GM12878 (cell line): Measurements from ENCODE around the gene NPM1. TPM values are rescaled to one million over a fixed set of nuclear protein-coding genes. Genes with fewer than 3 reads are reported as not detected.

Experiments used
- ATAC-seq: fragments of 200-7000 bp; cut with Tn5 transposase; 3 replicates; pipeline ENCODE4 v1.9.1; 2020; ENCODE audit warnings: mild to moderate bottlenecking, moderate library complexity
- BruUV-seq: library from RNA; stranded (reverse); fragments of 400-500 nt; replicated peaks from 2 replicates; lab custom pipeline; 2021; lab: Mats Ljungman, UMichigan
- CTCF ChIA-PET: fragments of 300-600 bp; sonication (Branson Sonifier 250); formaldehyde crosslinking; extraction: SDS; loops from one replicate; lab custom pipeline; 2021; ENCODE audit warnings: inconsistent platforms; lab: Yijun Ruan, JAX
- POLR2A ChIA-PET: fragments of 350-600 bp; formaldehyde crosslinking; extraction: SDS; loops from one replicate; lab custom pipeline; 2021; ENCODE audit warnings: inconsistent platforms; lab: Charles Lee
- RAD21 ChIA-PET: fragments of 300-600 bp; sonication (Branson Sonifier 250); formaldehyde crosslinking; loops from one replicate; lab custom pipeline; 2023; ENCODE audit warnings: antibody characterized with exemption; ENCODE audit not compliant: unreplicated experiment; lab: Charles Lee
- SMC1A ChIA-PET: fragments of 300-600 bp; sonication (Branson Sonifier 250); formaldehyde crosslinking; loops from one replicate; lab custom pipeline; 2023; ENCODE audit not compliant: unreplicated experiment, uncharacterized antibody; lab: Charles Lee
- DNase-seq: peaks from one replicate; pipeline ENCODE4 v3.0.0-alpha.2; 2011; ENCODE audit warnings: low read depth, low spot score
- FAIRE-seq: peaks from 3 replicates; lab custom pipeline; 2011; peaks lifted over from hg19 to GRCh38; lab: Jason Lieb, UNC
- H2AFZ ChIP-seq: 2 replicates; pipeline ENCODE4 v1.6.0; 2011; ENCODE audit warnings: low read depth, low read length, control low read depth; ENCODE audit not compliant: control insufficient read depth
- H3K27ac ChIP-seq: 2 replicates; pipeline ENCODE4 v1.5.1; 2011; ENCODE audit warnings: control low read depth; ENCODE audit not compliant: control insufficient read depth, insufficient read depth
- H3K27me3 ChIP-seq, 2 experiments: replicated peaks in 1 of 2; 2 replicates each; pipeline versions ENCODE4 v1.6.0 to v1.6.1; 2011; ENCODE audit warnings: low read length in 1 of 2; ENCODE audit not compliant: control insufficient read depth in 2 of 2, insufficient read depth in 2 of 2
- H3K36me3 ChIP-seq, 2 experiments: 2 replicates each; pipeline ENCODE4 v1.5.1; 2011; ENCODE audit warnings: low read length in 1 of 2; ENCODE audit not compliant: control insufficient read depth in 2 of 2, insufficient read depth in 2 of 2
- H3K4me1 ChIP-seq: 2 replicates; pipeline ENCODE4 v1.6.1; 2011; ENCODE audit warnings: mild to moderate bottlenecking, low read length, moderate library complexity, mixed read lengths; ENCODE audit not compliant: control insufficient read depth, insufficient read depth
- H3K4me2 ChIP-seq: 2 replicates; pipeline ENCODE4 v1.6.0; 2011; ENCODE audit warnings: control low read depth; ENCODE audit not compliant: control insufficient read depth, insufficient read depth
- H3K4me3 ChIP-seq: fragments of 200-600 bp; sonication (generic); 2 replicates; pipeline ENCODE4 v1.5.1; 2016
- H3K79me2 ChIP-seq: 2 replicates; pipeline ENCODE4 v1.6.0; 2011; ENCODE audit warnings: low read length; ENCODE audit not compliant: control insufficient read depth, insufficient read depth
- H3K9ac ChIP-seq: 2 replicates; pipeline ENCODE4 v1.8.0; 2011; ENCODE audit warnings: low read length, control low read depth, mixed read lengths; ENCODE audit not compliant: control insufficient read depth, insufficient read depth
- H3K9me3 ChIP-seq: replicated peaks from 3 replicates; pipeline ENCODE4 v1.5.1; 2011; ENCODE audit warnings: mild to moderate bottlenecking, low read length; ENCODE audit not compliant: control insufficient read depth, insufficient read depth
- H4K20me1 ChIP-seq: 2 replicates; pipeline ENCODE4 v1.6.0; 2011; ENCODE audit not compliant: control insufficient read depth, insufficient read depth
- BHLHE40 ChIP-seq, 2 experiments: fragments of 450-650 bp in 1 of 2; IDR thresholded peaks; 2 replicates each; pipeline ENCODE4 v1.6.1; 2011 to 2017; ENCODE audit warnings: low read depth in 2 of 2, borderline replicate concordance in 1 of 2, improper control_type of control experiment in 1 of 2, low read length in 1 of 2, mild to moderate bottlenecking in 1 of 2
- WGBS: methylation state at CpG from one replicate; pipeline ENCODE4 v1.1.6; 2016; ENCODE audit warnings: low lambda C conversion rate; ENCODE audit not compliant: insufficient replicate concordance, insufficient coverage; ENCODE audit errors: missing lambda C conversion rate; 5-methylcytosine and 5-hydroxymethylcytosine counted together
- in situ Hi-C: fragments of 300-500 bp; cut with MboI; formaldehyde crosslinking; loops from 9 replicates; pipeline ENCODE4 v1.14.3; 2018; ENCODE audit warnings: mixed read lengths
- intact Hi-C: fragments of 100-400 bp; cut with micrococcal nuclease; formaldehyde crosslinking; loops from one replicate; pipeline ENCODE4 v1.14.2; 2022; ENCODE audit not compliant: unreplicated experiment
- polyA plus RNA-seq, 11 experiments: library from polyadenylated mRNA; depleted of rRNA in 4 of 11; unstranded in 6 of 11; stranded (reverse) in 5 of 11; fragments of >200 nt; fragmentation: Nextera tagmentation in 4 of 11; fragmentation: Illumina TruSeq in 1 of 11; extraction: Ambion mirVana in 4 of 11; extraction: Trizol in 1 of 11; gene quantifications; 1 replicate in 1 of 11; 2 replicates in 10 of 11; pipeline versions ENCODE4 v1.2.1 to v1.2.3, GENCODE V29; 2011 to 2016; ENCODE audit warnings: inconsistent platforms in 2 of 11, missing spikeins in 2 of 11, low read depth in 1 of 11
- total RNA-seq, 4 experiments: library from RNA; depleted of rRNA in 3 of 4; stranded (reverse); fragments of >200 nt in 3 of 4; fragmentation: Illumina TruSeq in 1 of 4; extraction: Trizol in 1 of 4; gene quantifications; 2 replicates each; pipeline versions ENCODE4 v1.2.1 to v1.2.3, GENCODE V29; 2013 to 2021
- TF ChIP-seq, protein P1 (sequence below), 3 experiments: IDR thresholded peaks in 2 of 3; conservative IDR thresholded peaks in 1 of 3; 2 replicates each; pipeline ENCODE4 v1.5.1; 2011; ENCODE audit warnings: low read depth in 3 of 3, low read length in 3 of 3, mild to moderate bottlenecking in 3 of 3, control low read depth in 2 of 3, moderate library complexity in 2 of 3, inconsistent platforms in 1 of 3, mixed read lengths in 1 of 3; ENCODE audit not compliant: control insufficient read depth in 2 of 3, insufficient read depth in 1 of 3; ENCODE audit errors: extremely low read depth in 1 of 3

Gene NPM1
- total and polyA plus RNA-seq, 10 of the 15 experiments (the other 5 are each of a cell fraction or from before 2014, with no cell fraction given): 1,843 to 5,466 (median 2,866) TPM

GRCh38 chr5:171366645-171367044, 21.0 kb upstream of the NPM1 start:
- Histone ChIP-seq H3K4me1 (peaks cover 15% of the 10 kb centered on the region), H3K9me3 (no peaks in the 10 kb centered on the region; the same call in 2 of the 3 replicates), H4K20me1 (no peaks in the 10 kb centered on the region), H3K36me3 (no peaks in the 10 kb centered on the region), H2AFZ (no peak overlapping the region), H3K9ac (no peak overlapping the region), H3K4me2 (no peak overlapping the region), H3K27me3 (no peaks in the 10 kb centered on the region), H3K79me2 (no peaks in the 10 kb centered on the region), H3K4me3 (no peak overlapping the region), H3K27ac (no peak overlapping the region)
- ChIA-PET RAD21 (no interaction called here), SMC1A (interaction anchor here (0.6 kb wide), 1 partner anchor 292 kb away, joined by 3 read pairs; no protein-coding TSS in a partner anchor), CTCF (interaction anchor here (0.7 to 1.1 kb wide), 3 partner anchors 23 to 243 kb away, joined by 3 read pairs; no protein-coding TSS in a partner anchor), POLR2A (interaction anchor here (0.7 to 1.6 kb wide), 2 partner anchors 12 to 21 kb away, joined by 3 read pairs; partner anchors contain the start of gene NPM1)
- TF ChIP-seq, protein P1, sequence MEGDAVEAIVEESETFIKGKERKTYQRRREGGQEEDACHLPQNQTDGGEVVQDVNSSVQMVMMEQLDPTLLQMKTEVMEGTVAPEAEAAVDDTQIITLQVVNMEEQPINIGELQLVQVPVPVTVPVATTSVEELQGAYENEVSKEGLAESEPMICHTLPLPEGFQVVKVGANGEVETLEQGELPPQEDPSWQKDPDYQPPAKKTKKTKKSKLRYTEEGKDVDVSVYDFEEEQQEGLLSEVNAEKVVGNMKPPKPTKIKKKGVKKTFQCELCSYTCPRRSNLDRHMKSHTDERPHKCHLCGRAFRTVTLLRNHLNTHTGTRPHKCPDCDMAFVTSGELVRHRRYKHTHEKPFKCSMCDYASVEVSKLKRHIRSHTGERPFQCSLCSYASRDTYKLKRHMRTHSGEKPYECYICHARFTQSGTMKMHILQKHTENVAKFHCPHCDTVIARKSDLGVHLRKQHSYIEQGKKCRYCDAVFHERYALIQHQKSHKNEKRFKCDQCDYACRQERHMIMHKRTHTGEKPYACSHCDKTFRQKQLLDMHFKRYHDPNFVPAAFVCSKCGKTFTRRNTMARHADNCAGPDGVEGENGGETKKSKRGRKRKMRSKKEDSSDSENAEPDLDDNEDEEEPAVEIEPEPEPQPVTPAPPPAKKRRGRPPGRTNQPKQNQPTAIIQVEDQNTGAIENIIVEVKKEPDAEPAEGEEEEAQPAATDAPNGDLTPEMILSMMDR (IDR thresholded peaks at IDR 0.05 in 2 of 3, conservative IDR thresholded peaks at IDR 0.05 in 1 of 3; ENCODE audit: control insufficient read depth in 2 of 3, extremely low read depth in 1 of 3, insufficient read depth in 1 of 3, low read depth in 3 of 3, low read length in 3 of 3): no peak
- TF ChIP-seq BHLHE40 (IDR thresholded peaks at IDR 0.05; ENCODE audit: borderline replicate concordance in 1 of 2, low read depth in 2 of 2, low read length in 1 of 2): no peak
- intact Hi-C loops (no loop called here), in situ Hi-C loops (no loop called here)
- BruUV-seq: no TSS peak
- WGBS: 67% methylated on average over 5 of the region's 5 CpGs
- DNase-seq (no peak), ATAC-seq (no peak), FAIRE-seq (no peak)
